ENCODE measurements around the gene PCSK2. TPM values are rescaled to one million over a fixed set of nuclear protein-coding genes. Genes with fewer than 3 reads are reported as not detected.

Gene PCSK2
- total and polyA plus RNA-seq, 5 donors from 2014 or later: not detected

DNA sequence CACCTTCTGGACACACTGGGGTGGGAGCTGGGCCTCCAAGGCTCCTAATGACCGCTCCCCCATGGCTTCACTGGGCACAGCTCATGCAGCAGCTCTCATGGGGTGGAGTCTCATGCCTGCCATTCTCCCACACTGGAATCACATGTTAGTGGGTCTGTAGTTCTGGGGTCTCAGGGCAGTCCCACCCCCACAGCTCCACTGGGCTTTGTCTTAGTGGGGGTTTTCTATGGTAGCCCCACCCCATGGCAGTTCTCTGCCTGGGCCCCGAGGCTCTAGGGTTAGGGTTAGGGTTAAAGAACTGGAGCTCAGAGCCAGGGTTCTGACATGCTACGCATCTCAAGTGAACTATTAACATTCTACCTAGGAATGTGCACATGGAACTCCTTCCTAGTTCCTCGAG lies 139.0 kb downstream of the PCSK2 start:
- H3K27me3 ChIP-seq (ENCODE audit: control insufficient read depth, insufficient read depth, low read length): no peaks in the 10 kb centered on the region
- no peak overlapping the region for H3K27ac Mint-ChIP-seq
- no peak overlapping the region for H3K4me3 Mint-ChIP-seq
- ATAC-seq (ENCODE audit: low read depth in 2 of 2): no peak
- no peaks in the 10 kb centered on the region for H3K36me3 Mint-ChIP-seq
- H3K9me3 ChIP-seq (ENCODE audit: control insufficient read depth in 2 of 2, low read length in 2 of 2): no peaks in the 10 kb centered on the region
- no peaks in the 10 kb centered on the region for H3K4me1 ChIP-seq (ENCODE audit: control insufficient read depth, insufficient read depth, low read length, poor library complexity, severe bottlenecking)
- no peak overlapping the region for H3K27ac ChIP-seq (ENCODE audit: insufficient read depth, low read length, poor library complexity, severe bottlenecking)
- H3K36me3 ChIP-seq (ENCODE audit: control insufficient read depth, insufficient read depth, low read length): no peaks in the 10 kb centered on the region
- no peak for DNase-seq
- H3K9me3 Mint-ChIP-seq: peaks cover 0 to 8% (median 0%) of the 10 kb centered on the region in 7 donors
- peaks cover 4% of the 10 kb centered on the region for H3K27me3 Mint-ChIP-seq
- no peaks in the 10 kb centered on the region for H3K4me1 Mint-ChIP-seq
- no peak overlapping the region for H3K4me3 ChIP-seq (ENCODE audit: low read depth, low read length)

DNA sequence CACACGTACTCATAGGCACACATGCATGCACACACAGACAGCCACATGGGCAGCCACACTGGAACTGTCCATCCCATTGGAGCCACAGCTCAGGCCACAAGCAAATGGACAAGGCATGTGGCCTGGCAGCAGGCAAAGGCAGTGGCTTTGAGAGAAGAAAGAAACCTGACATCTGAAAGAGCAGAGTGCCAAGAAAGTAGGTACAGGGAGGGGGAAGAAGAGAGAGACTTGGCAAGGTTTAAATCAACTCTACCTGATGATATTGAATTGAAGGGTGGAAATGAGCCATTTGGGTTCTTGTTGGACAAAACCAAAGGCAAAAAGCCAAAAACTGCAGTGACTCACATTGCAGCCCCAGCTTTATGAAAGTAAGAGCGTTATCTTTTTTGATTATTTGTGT lies 142.7 kb downstream of the PCSK2 start:
- Histone ChIP-seq H3K27me3 (ENCODE audit: control insufficient read depth, insufficient read depth, low read length) (no peaks in the 10 kb centered on the region), H3K4me3 (ENCODE audit: low read depth, low read length) (no peak overlapping the region), H3K36me3 (ENCODE audit: control insufficient read depth, insufficient read depth, low read length) (no peaks in the 10 kb centered on the region), H3K4me1 (ENCODE audit: control insufficient read depth, insufficient read depth, low read length, poor library complexity, severe bottlenecking) (no peaks in the 10 kb centered on the region), H3K9me3 (ENCODE audit: control insufficient read depth in 2 of 2, low read length in 2 of 2) (no peaks in the 10 kb centered on the region), H3K27ac (ENCODE audit: insufficient read depth, low read length, poor library complexity, severe bottlenecking) (no peak overlapping the region)
- Mint-ChIP-seq H3K36me3 (no peaks in the 10 kb centered on the region), H3K27me3 (peaks cover 4% of the 10 kb centered on the region), H3K4me1 (no peaks in the 10 kb centered on the region), H3K9me3 (peaks cover 0 to 4% (median 0%) of the 10 kb centered on the region in 7 donors), H3K4me3 (no peak overlapping the region), H3K27ac (no peak overlapping the region)
- no peak for ATAC-seq (ENCODE audit: low read depth in 2 of 2)
- no peak for DNase-seq

DNA sequence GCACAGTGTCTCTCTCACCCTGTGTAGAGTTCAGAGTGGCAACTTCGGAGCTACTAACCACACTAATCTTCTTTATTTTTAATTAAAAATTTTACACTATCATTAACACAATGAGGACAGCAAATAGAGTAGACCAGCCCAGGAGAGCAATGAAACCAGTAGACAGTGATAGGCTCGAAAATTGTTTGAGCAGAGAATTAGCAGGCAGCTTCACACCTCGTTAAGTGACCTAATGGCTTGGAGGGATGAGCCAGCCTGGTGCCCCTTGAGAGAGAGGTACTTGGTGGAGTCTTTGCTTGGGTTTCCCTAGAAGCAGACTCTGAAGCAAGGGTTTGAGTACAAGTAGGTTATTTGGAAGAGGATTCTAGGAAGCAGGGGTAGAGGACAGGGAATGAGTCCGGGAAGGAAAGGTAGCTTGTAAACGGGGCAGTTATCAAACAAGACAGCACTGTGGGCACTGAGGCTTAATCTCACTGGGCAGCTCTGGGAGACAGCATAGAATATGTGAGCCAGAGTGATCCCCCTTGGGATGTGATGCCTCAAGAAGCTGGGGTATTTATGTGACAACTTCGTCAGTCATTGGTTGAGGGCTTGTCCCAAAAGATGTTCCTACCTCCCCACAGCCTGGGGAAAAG lies 146.1 kb downstream of the PCSK2 start:
- Mint-ChIP-seq H3K4me1 (no peaks in the 10 kb centered on the region), H3K36me3 (no peaks in the 10 kb centered on the region), H3K4me3 (no peak overlapping the region), H3K27ac (no peak overlapping the region), H3K9me3 (peaks cover 0 to 2% (median 0%) of the 10 kb centered on the region in 7 donors), H3K27me3 (peaks cover 4% of the 10 kb centered on the region)
- Histone ChIP-seq H3K36me3 (ENCODE audit: control insufficient read depth, insufficient read depth, low read length) (no peaks in the 10 kb centered on the region), H3K9me3 (ENCODE audit: control insufficient read depth in 2 of 2, low read length in 2 of 2) (no peaks in the 10 kb centered on the region), H3K27ac (ENCODE audit: insufficient read depth, low read length, poor library complexity, severe bottlenecking) (no peak overlapping the region), H3K27me3 (ENCODE audit: control insufficient read depth, insufficient read depth, low read length) (no peaks in the 10 kb centered on the region), H3K4me3 (ENCODE audit: low read depth, low read length) (no peak overlapping the region), H3K4me1 (ENCODE audit: control insufficient read depth, insufficient read depth, low read length, poor library complexity, severe bottlenecking) (no peaks in the 10 kb centered on the region)
- DNase-seq (no peak), ATAC-seq (ENCODE audit: low read depth in 2 of 2) (no peak)

DNA sequence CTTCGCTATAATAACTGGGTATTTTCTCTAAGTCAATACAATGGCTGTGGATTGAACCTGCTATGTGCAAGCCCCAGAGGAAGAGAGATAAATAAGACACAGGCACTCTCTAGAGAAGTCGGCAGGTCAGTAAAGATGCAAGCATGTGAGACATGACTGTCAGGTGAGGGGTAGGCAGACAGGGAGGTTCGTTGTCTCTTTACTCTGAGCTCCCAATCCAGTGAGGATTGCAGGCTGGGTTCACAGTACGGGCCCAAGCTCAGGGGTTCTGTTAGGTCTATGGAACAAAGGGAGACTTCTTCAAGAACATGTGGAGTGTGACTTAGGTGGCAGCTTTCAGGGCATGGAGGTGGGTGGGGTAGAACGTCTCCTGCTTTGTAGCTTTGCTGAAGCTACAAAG lies 147.2 kb downstream of the PCSK2 start:
- H3K27me3 Mint-ChIP-seq: peaks cover 1% of the 10 kb centered on the region

DNA sequence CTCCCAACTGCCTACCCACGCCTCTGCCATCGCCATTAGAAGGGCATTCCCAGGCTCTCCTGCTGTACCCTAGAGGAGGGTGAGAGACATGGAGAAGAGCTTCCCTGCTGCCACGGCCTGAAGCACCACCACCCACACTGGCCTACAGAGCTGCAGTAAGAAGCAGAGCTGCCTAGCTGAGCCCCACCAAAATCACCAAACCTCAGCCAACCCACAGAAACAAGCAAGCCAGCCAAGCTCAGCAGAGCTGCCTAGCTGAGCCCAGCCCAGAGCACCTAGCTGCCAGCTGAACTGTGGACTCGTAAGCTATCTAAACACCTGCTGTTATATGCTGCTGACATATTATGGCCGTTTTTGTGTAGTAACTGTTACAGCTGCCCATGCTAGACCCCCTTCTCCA lies 149.2 kb downstream of the PCSK2 start:
- H3K9me3 Mint-ChIP-seq: peaks cover 0 to 2% (median 0%) of the 10 kb centered on the region in 7 donors
- no peak overlapping the region for H3K4me3 Mint-ChIP-seq
- H3K27me3 Mint-ChIP-seq: no peaks in the 10 kb centered on the region
- no peak overlapping the region for H3K27ac Mint-ChIP-seq
- Histone ChIP-seq H3K4me3 (ENCODE audit: low read depth, low read length) (no peak overlapping the region), H3K27me3 (ENCODE audit: control insufficient read depth, insufficient read depth, low read length) (no peaks in the 10 kb centered on the region), H3K36me3 (ENCODE audit: control insufficient read depth, insufficient read depth, low read length) (no peaks in the 10 kb centered on the region), H3K4me1 (ENCODE audit: control insufficient read depth, insufficient read depth, low read length, poor library complexity, severe bottlenecking) (no peaks in the 10 kb centered on the region), H3K9me3 (ENCODE audit: control insufficient read depth in 2 of 2, low read length in 2 of 2) (no peaks in the 10 kb centered on the region), H3K27ac (ENCODE audit: insufficient read depth, low read length, poor library complexity, severe bottlenecking) (no peak overlapping the region)
- no peaks in the 10 kb centered on the region for H3K36me3 Mint-ChIP-seq
- ATAC-seq (ENCODE audit: low read depth in 2 of 2) (no peak), DNase-seq (no peak)
- no peaks in the 10 kb centered on the region for H3K4me1 Mint-ChIP-seq

More for the DNA sequence above, 147.2 kb downstream of the PCSK2 start:
- H3K4me3 ChIP-seq (ENCODE audit: low read depth, low read length): no peak overlapping the region
- DNase-seq: no peak
- H3K9me3 ChIP-seq (ENCODE audit: control insufficient read depth in 2 of 2, low read length in 2 of 2): no peaks in the 10 kb centered on the region
- Mint-ChIP-seq H3K27ac (no peak overlapping the region), H3K4me3 (no peak overlapping the region), H3K9me3 (peaks cover 0 to 4% (median 0%) of the 10 kb centered on the region in 7 donors), H3K36me3 (no peaks in the 10 kb centered on the region), H3K4me1 (no peaks in the 10 kb centered on the region)
- H3K4me1 ChIP-seq (ENCODE audit: control insufficient read depth, insufficient read depth, low read length, poor library complexity, severe bottlenecking): no peaks in the 10 kb centered on the region
- no peaks in the 10 kb centered on the region for H3K36me3 ChIP-seq (ENCODE audit: control insufficient read depth, insufficient read depth, low read length)
- H3K27ac ChIP-seq (ENCODE audit: insufficient read depth, low read length, poor library complexity, severe bottlenecking): no peak overlapping the region
- H3K27me3 ChIP-seq (ENCODE audit: control insufficient read depth, insufficient read depth, low read length): no peaks in the 10 kb centered on the region
- ATAC-seq (ENCODE audit: low read depth in 2 of 2): no peak

DNA sequence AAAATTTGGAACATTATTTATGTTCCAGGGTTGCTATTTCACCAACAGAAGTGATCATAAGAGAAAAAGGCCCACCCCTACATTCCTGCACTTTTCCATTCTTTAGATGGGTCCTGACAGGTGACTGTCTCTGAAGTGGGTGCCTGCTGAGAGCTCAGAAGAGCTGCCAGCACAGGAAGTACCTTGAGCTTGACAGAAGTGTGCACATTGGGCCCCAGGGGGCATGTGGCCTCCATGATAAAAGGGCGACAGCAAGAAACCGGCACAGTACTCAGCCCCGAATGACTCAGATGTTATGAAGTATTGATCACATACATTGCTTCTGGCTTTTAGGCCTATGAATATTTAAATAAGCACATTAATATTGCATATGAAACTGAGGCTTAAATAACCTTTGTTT lies 150.4 kb downstream of the PCSK2 start:
- Mint-ChIP-seq H3K4me1 (no peaks in the 10 kb centered on the region), H3K27me3 (no peaks in the 10 kb centered on the region), H3K27ac (no peak overlapping the region), H3K36me3 (no peaks in the 10 kb centered on the region), H3K9me3 (peaks cover 0 to 2% (median 0%) of the 10 kb centered on the region in 7 donors), H3K4me3 (no peak overlapping the region)
- H3K4me3 ChIP-seq (ENCODE audit: low read depth, low read length): no peak overlapping the region
- no peaks in the 10 kb centered on the region for H3K4me1 ChIP-seq (ENCODE audit: control insufficient read depth, insufficient read depth, low read length, poor library complexity, severe bottlenecking)
- H3K27ac ChIP-seq (ENCODE audit: insufficient read depth, low read length, poor library complexity, severe bottlenecking): no peak overlapping the region
- no peaks in the 10 kb centered on the region for H3K9me3 ChIP-seq (ENCODE audit: control insufficient read depth in 2 of 2, low read length in 2 of 2)
- DNase-seq (no peak), ATAC-seq (ENCODE audit: low read depth in 2 of 2) (no peak)
- H3K36me3 ChIP-seq (ENCODE audit: control insufficient read depth, insufficient read depth, low read length): no peaks in the 10 kb centered on the region
- no peaks in the 10 kb centered on the region for H3K27me3 ChIP-seq (ENCODE audit: control insufficient read depth, insufficient read depth, low read length)

DNA sequence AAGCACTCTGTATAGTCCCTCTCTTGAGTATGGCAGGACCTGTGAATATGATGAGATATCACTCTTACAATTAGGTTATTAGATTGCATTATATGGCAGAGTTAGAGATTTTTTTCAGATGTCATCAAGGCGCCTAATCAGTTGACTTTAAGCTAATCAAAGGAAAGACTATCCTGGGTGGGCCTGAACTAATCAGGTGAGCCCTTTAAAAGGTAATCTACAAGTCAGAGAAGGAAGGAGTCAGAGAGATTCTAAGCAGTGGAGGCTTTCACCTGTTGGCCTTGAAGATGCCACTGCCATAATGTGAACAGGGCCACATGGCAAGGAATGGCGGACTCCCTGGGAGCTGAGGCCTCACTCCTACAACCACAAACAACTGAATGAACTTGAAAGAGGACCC lies 152.8 kb downstream of the PCSK2 start:
- Histone ChIP-seq H3K27ac (ENCODE audit: insufficient read depth, low read length, poor library complexity, severe bottlenecking) (no peak overlapping the region), H3K4me1 (ENCODE audit: control insufficient read depth, insufficient read depth, low read length, poor library complexity, severe bottlenecking) (no peaks in the 10 kb centered on the region), H3K27me3 (ENCODE audit: control insufficient read depth, insufficient read depth, low read length) (no peaks in the 10 kb centered on the region), H3K36me3 (ENCODE audit: control insufficient read depth, insufficient read depth, low read length) (no peaks in the 10 kb centered on the region), H3K4me3 (ENCODE audit: low read depth, low read length) (no peak overlapping the region), H3K9me3 (ENCODE audit: control insufficient read depth in 2 of 2, low read length in 2 of 2) (no peaks in the 10 kb centered on the region)
- H3K27ac Mint-ChIP-seq: no peak overlapping the region
- DNase-seq (no peak), ATAC-seq (ENCODE audit: low read depth in 2 of 2) (no peak)
- H3K27me3 Mint-ChIP-seq: no peaks in the 10 kb centered on the region
- H3K4me3 Mint-ChIP-seq: no peak overlapping the region
- peaks cover 0 to 2% (median 0%) of the 10 kb centered on the region in 7 donors for H3K9me3 Mint-ChIP-seq
- no peaks in the 10 kb centered on the region for H3K36me3 Mint-ChIP-seq
- H3K4me1 Mint-ChIP-seq: no peaks in the 10 kb centered on the region

DNA sequence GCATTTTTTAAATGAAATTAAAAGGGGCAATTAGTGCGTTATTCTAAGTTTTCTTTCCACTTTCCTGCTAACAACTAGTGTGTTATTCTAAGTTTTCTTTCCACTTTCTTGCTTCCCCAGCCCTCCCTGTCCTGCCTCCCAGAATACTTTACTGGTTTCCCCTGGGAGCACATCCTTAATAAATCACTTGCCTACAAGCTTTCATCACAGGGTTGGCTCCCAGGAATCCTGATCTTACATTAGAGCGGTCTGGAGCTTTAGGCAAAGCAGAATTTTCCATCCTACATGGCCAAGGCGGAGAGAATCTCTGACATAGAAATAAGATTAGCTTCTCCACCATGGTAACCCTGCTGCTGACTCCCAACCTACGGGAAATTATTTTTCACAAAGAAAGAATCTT lies 154.0 kb downstream of the PCSK2 start:
- Histone ChIP-seq H3K27me3 (ENCODE audit: control insufficient read depth, insufficient read depth, low read length) (no peaks in the 10 kb centered on the region), H3K9me3 (ENCODE audit: control insufficient read depth in 2 of 2, low read length in 2 of 2) (no peaks in the 10 kb centered on the region), H3K36me3 (ENCODE audit: control insufficient read depth, insufficient read depth, low read length) (no peaks in the 10 kb centered on the region), H3K4me3 (ENCODE audit: low read depth, low read length) (no peak overlapping the region), H3K27ac (ENCODE audit: insufficient read depth, low read length, poor library complexity, severe bottlenecking) (no peak overlapping the region), H3K4me1 (ENCODE audit: control insufficient read depth, insufficient read depth, low read length, poor library complexity, severe bottlenecking) (no peaks in the 10 kb centered on the region)
- DNase-seq (no peak), ATAC-seq (ENCODE audit: low read depth in 2 of 2) (no peak)
- Mint-ChIP-seq H3K36me3 (no peaks in the 10 kb centered on the region), H3K4me3 (no peak overlapping the region), H3K4me1 (no peaks in the 10 kb centered on the region), H3K27me3 (no peaks in the 10 kb centered on the region), H3K27ac (no peak overlapping the region), H3K9me3 (peaks cover 0 to 2% (median 0%) of the 10 kb centered on the region in 7 donors)
